ENCODE results near the gene TBC1D9.

DNA sequence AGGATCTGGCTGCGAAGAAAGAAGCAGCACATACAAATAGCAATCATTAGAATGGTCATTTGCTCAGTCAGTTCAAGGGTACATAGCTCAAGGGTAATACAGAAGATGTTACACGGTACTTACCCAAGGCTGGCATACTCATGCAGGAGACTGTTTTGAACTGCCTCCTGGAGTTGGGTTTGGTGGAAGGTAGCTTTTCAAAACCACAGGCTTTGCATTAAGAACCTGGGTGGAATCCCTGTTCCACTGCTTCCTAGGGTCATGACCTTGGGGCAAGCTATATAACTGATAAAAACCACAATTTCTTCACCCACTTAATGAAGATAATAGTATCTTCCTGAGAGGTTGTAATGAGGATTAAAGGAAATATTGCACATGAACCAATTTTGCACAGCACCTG is 36.5 kb downstream of the TBC1D9 start:
- TF ChIP-seq POLR2A (IDR thresholded peaks at IDR 0.05; ENCODE audit: low read depth, low read length) (no peak), POLR2AphosphoS5 (IDR thresholded peaks at IDR 0.05; ENCODE audit: low read depth, low read length) (no peak), PAX5 (IDR thresholded peaks at IDR 0.05; ENCODE audit: insufficient read depth, low read length, severe bottlenecking) (no peak)

Data from GM12891 (cell line).